Measurements from ENCODE around the gene ZNF446. TPM values are rescaled to one million over a fixed set of nuclear protein-coding genes. Genes with fewer than 3 reads are reported as not detected.

Gene ZNF446
- total and polyA plus RNA-seq, 9 of the 15 experiments (the other 6 are each of a cell fraction or from before 2014, with no cell fraction given) = 0.07 to 4.8 (median 1.2) TPM

DNA sequence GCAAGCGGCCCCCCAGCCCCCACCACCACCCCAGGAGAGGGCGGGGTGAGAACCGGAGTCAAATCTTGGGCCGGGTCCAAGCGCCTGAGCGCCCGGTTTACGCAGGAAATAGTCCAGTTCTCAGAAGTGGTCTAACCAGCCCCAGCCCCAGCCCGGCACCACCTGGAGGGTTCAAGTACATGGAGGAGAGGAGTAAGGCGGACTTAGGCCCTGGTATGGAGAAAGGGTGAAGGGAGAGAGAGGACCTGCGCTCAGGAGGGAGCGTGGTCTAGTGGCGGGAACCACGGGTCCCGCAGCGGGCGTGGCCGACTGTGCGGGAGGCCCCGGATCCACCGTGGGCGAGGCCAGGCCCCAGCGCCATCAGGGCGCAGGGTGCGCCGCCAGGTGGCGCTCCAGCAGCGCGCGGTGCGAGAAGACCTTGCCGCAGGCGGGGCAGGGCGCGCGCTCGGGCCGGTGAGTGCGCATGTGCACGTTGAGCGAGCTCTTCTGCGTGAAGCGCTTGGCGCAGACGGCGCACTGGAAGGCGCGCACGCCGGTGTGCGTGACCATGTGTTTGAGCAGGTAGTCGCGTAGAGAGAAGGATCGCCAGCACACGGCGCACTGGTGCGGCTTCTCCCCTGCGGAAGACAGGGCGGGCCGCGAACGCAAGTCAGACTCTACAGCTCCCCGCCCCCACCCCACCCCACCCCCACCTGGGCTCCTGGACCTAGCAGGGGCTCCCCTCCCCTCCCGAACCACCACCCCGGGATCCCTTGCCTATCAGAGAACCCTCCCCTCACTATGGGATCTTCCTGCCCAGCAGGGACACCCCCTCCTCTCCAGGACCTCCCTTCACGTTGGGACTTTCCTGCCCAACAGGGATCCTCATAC, 37.8 kb downstream of the ZNF446 start (continued):
- TF ChIP-seq, protein P1, sequence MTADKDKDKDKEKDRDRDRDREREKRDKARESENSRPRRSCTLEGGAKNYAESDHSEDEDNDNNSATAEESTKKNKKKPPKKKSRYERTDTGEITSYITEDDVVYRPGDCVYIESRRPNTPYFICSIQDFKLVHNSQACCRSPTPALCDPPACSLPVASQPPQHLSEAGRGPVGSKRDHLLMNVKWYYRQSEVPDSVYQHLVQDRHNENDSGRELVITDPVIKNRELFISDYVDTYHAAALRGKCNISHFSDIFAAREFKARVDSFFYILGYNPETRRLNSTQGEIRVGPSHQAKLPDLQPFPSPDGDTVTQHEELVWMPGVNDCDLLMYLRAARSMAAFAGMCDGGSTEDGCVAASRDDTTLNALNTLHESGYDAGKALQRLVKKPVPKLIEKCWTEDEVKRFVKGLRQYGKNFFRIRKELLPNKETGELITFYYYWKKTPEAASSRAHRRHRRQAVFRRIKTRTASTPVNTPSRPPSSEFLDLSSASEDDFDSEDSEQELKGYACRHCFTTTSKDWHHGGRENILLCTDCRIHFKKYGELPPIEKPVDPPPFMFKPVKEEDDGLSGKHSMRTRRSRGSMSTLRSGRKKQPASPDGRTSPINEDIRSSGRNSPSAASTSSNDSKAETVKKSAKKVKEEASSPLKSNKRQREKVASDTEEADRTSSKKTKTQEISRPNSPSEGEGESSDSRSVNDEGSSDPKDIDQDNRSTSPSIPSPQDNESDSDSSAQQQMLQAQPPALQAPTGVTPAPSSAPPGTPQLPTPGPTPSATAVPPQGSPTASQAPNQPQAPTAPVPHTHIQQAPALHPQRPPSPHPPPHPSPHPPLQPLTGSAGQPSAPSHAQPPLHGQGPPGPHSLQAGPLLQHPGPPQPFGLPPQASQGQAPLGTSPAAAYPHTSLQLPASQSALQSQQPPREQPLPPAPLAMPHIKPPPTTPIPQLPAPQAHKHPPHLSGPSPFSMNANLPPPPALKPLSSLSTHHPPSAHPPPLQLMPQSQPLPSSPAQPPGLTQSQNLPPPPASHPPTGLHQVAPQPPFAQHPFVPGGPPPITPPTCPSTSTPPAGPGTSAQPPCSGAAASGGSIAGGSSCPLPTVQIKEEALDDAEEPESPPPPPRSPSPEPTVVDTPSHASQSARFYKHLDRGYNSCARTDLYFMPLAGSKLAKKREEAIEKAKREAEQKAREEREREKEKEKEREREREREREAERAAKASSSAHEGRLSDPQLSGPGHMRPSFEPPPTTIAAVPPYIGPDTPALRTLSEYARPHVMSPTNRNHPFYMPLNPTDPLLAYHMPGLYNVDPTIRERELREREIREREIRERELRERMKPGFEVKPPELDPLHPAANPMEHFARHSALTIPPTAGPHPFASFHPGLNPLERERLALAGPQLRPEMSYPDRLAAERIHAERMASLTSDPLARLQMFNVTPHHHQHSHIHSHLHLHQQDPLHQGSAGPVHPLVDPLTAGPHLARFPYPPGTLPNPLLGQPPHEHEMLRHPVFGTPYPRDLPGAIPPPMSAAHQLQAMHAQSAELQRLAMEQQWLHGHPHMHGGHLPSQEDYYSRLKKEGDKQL (CRISPR knock-in tag; IDR thresholded peaks at IDR 0.05; ENCODE audit: borderline replicate concordance) = no peak
- TF ChIP-seq, protein P2, sequence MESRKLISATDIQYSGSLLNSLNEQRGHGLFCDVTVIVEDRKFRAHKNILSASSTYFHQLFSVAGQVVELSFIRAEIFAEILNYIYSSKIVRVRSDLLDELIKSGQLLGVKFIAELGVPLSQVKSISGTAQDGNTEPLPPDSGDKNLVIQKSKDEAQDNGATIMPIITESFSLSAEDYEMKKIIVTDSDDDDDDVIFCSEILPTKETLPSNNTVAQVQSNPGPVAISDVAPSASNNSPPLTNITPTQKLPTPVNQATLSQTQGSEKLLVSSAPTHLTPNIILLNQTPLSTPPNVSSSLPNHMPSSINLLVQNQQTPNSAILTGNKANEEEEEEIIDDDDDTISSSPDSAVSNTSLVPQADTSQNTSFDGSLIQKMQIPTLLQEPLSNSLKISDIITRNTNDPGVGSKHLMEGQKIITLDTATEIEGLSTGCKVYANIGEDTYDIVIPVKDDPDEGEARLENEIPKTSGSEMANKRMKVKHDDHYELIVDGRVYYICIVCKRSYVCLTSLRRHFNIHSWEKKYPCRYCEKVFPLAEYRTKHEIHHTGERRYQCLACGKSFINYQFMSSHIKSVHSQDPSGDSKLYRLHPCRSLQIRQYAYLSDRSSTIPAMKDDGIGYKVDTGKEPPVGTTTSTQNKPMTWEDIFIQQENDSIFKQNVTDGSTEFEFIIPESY (CRISPR knock-in tag; IDR thresholded peaks at IDR 0.05) = peak; percentile 89
- TF ChIP-seq ZEB2 (IDR thresholded peaks at IDR 0.05) = 0 out of 2 replicates have a peak, but pooled peaks have one; percentile 32
- no peak for TF ChIP-seq SNIP1 (IDR thresholded peaks at IDR 0.05; ENCODE audit: low read depth)
- TF ChIP-seq, protein P3, sequence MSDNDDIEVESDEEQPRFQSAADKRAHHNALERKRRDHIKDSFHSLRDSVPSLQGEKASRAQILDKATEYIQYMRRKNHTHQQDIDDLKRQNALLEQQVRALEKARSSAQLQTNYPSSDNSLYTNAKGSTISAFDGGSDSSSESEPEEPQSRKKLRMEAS (CRISPR knock-in tag; IDR thresholded peaks at IDR 0.05) = peak; percentile 94
- peak in 1 of 2 experiments; percentile 26; a peak in 1 of 4 replicates for TF ChIP-seq HDAC1 (IDR thresholded peaks at IDR 0.05)
- no peak for TF ChIP-seq ZNF764 (CRISPR knock-in tag; IDR thresholded peaks at IDR 0.05; ENCODE audit: low read depth)
- TF ChIP-seq ZFP36 (IDR thresholded peaks at IDR 0.05; ENCODE audit: low read depth, low read length, partially characterized antibody) = peak; percentile 38
- peak; percentile 60 for TF ChIP-seq SP1 (CRISPR knock-in tag; IDR thresholded peaks at IDR 0.05)
- TF ChIP-seq, protein P4, sequence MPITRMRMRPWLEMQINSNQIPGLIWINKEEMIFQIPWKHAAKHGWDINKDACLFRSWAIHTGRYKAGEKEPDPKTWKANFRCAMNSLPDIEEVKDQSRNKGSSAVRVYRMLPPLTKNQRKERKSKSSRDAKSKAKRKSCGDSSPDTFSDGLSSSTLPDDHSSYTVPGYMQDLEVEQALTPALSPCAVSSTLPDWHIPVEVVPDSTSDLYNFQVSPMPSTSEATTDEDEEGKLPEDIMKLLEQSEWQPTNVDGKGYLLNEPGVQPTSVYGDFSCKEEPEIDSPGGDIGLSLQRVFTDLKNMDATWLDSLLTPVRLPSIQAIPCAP (CRISPR knock-in tag; IDR thresholded peaks at IDR 0.05; ENCODE audit: borderline replicate concordance) = no peak
- no peak for TF ChIP-seq ZNF695 (CRISPR knock-in tag; IDR thresholded peaks at IDR 0.05)
- peak in 1 of 2 experiments; percentile 12; a peak in 1 of 4 replicates for TF ChIP-seq TRIM24 (IDR thresholded peaks at IDR 0.05)
- TF ChIP-seq SP2 (IDR thresholded peaks at IDR 0.05; ENCODE audit: extremely low read depth, low read depth, low read length, poor library complexity, severe bottlenecking) = no peak
- TF ChIP-seq CTBP1 (IDR thresholded peaks at IDR 0.05; ENCODE audit: borderline replicate concordance) = peak; percentile 97
- no peak for TF ChIP-seq NFYB (IDR thresholded peaks at IDR 0.05; ENCODE audit: extremely low read depth, insufficient read length)
- TF ChIP-seq RBM15 (IDR thresholded peaks at IDR 0.05; ENCODE audit: insufficient read depth, low read length) = no peak
- peak; percentile 9; the same call in 1 of the 2 replicates for TF ChIP-seq PHF21A (IDR thresholded peaks at IDR 0.05; ENCODE audit: borderline replicate concordance, low read depth)
- TF ChIP-seq RBM25 (IDR thresholded peaks at IDR 0.05; ENCODE audit: low read depth, low read length, severe bottlenecking) = no peak
